Activated CD4-positive, alpha-beta T cell treated with anti-CD3 and anti-CD28 coated beads, Interleukin-2, amount 50 U/mL, for 1 hour (primary cell): ENCODE results near the gene PRR20D.
A peak's percentile ranks its signal among the peaks of the same experiment; 100 is the strongest.
"Not testable (repeated sequence)": the region's sequence is repeated elsewhere in the genome, so short reads cannot be mapped to it uniquely, and the experiment has no call there.

Experiments used
- DNase-seq: peaks from one replicate; pipeline ENCODE4 v3.0.0-alpha.2; 2020

PRR20D gene

GRCh38 chr13:57160332-57160731 lies at the start of gene PRR20D:
Gene PRR20D, plus strand, starts transcription at chr13:57160632. Its CDS starts 387 bp downstream, at chr13:57161019.
- DNase-seq = not testable (repeated sequence)

GRCh38 chr13:57114945-57115344 lies 45.5 kb upstream of the PRR20D start:
- no peak for DNase-seq

- DNase-seq = no peak
These were observed 36.8 kb upstream of the PRR20D start for GRCh38 chr13:57123681-57124080.

- no peak for DNase-seq
These were observed 31.5 kb upstream of the PRR20D start for GRCh38 chr13:57128909-57129308.

- DNase-seq = no peak
These were observed 24.3 kb upstream of the PRR20D start for GRCh38 chr13:57136093-57136492.

GRCh38 chr13:57137585-57137984 lies 22.8 kb upstream of the PRR20D start:
- no peak for DNase-seq

GRCh38 chr13:57138988-57139387 lies 21.4 kb upstream of the PRR20D start:
- DNase-seq = no peak

GRCh38 chr13:57139781-57140180 lies 20.7 kb upstream of the PRR20D start:
- not testable (repeated sequence) for DNase-seq

GRCh38 chr13:57140235-57140968 lies 20.0 kb upstream of the PRR20D start, which contains the start of gene PRR20A:
Gene PRR20A, plus strand, starts transcription at chr13:57140918. Its CDS starts 387 bp downstream, at chr13:57141305.
- not testable (repeated sequence) for DNase-seq

GRCh38 chr13:57147188-57147587 lies 13.2 kb upstream of the PRR20D start, which contains the start of gene PRR20B:
Gene PRR20B, plus strand, starts transcription at chr13:57147488. Its CDS starts 387 bp downstream, at chr13:57147875.
- not testable (repeated sequence) for DNase-seq

GRCh38 chr13:57148106-57148505 lies 12.3 kb upstream of the PRR20D start:
- DNase-seq = peak; percentile 0

GRCh38 chr13:57153761-57154160 lies 6.7 kb upstream of the PRR20D start, which contains the start of gene PRR20C:
Gene PRR20C, plus strand, starts transcription at chr13:57154061. Its CDS starts 387 bp downstream, at chr13:57154448.
- not testable (repeated sequence) for DNase-seq

GRCh38 chr13:57166897-57167296 lies 6.5 kb downstream of the PRR20D start, which contains the start of gene PRR20E:
Gene PRR20E, plus strand, starts transcription at chr13:57167197. Its CDS starts 387 bp downstream, at chr13:57167584.
- DNase-seq = not testable (repeated sequence)

- DNase-seq = no peak
These were observed 31.2 kb downstream of the PRR20D start for GRCh38 chr13:57191667-57192066.

GRCh38 chr13:57212989-57213388 lies 52.6 kb downstream of the PRR20D start:
- DNase-seq = no peak
